Measurements from ENCODE around the gene SMARCA4. TPM values are rescaled to one million over a fixed set of nuclear protein-coding genes. Genes with fewer than 3 reads are reported as not detected.

SMARCA4 gene
- total RNA-seq, 1 donor from 2014 or later = 92.8 TPM

GRCh38 chr19:11010041-11010440, 49.2 kb downstream of the SMARCA4 start:
- DNase-seq (ENCODE audit: low read depth, low spot score) = no peak

GRCh38 chr19:11012507-11012906, 51.7 kb downstream of the SMARCA4 start:
- no peak for DNase-seq (ENCODE audit: low read depth, low spot score)

- DNase-seq (ENCODE audit: low read depth, low spot score) = no peak
Measured at GRCh38 chr19:11013771-11014170, 52.9 kb downstream of the SMARCA4 start.

- DNase-seq (ENCODE audit: low read depth, low spot score) = no peak
Measured at GRCh38 chr19:11014403-11014911, 53.6 kb downstream of the SMARCA4 start.

- no peak for DNase-seq (ENCODE audit: low read depth, low spot score)
Measured at GRCh38 chr19:11016631-11017030, 55.8 kb downstream of the SMARCA4 start.

- no peak for DNase-seq (ENCODE audit: low read depth, low spot score)
Measured at GRCh38 chr19:11017275-11018035, 56.6 kb downstream of the SMARCA4 start.

GRCh38 chr19:11018179-11018578, 57.3 kb downstream of the SMARCA4 start:
- DNase-seq (ENCODE audit: low read depth, low spot score) = no peak

- no peak for DNase-seq (ENCODE audit: low read depth, low spot score)
Measured at GRCh38 chr19:11018763-11019162, 57.9 kb downstream of the SMARCA4 start.

- DNase-seq (ENCODE audit: low read depth, low spot score) = no peak
Measured at GRCh38 chr19:11019262-11019661, 58.4 kb downstream of the SMARCA4 start.

GRCh38 chr19:11019824-11020223, 59.0 kb downstream of the SMARCA4 start:
- no peak for DNase-seq (ENCODE audit: low read depth, low spot score)

GRCh38 chr19:11020423-11020822, 59.6 kb downstream of the SMARCA4 start:
- no peak for DNase-seq (ENCODE audit: low read depth, low spot score)

- DNase-seq (ENCODE audit: low read depth, low spot score) = no peak
Measured at GRCh38 chr19:11020982-11021759, 60.3 kb downstream of the SMARCA4 start.

- no peak for DNase-seq (ENCODE audit: low read depth, low spot score)
Measured at GRCh38 chr19:11021760-11022144, 60.9 kb downstream of the SMARCA4 start.

- no peak for DNase-seq (ENCODE audit: low read depth, low spot score)
Measured at GRCh38 chr19:11023016-11023415, 62.2 kb downstream of the SMARCA4 start.

GRCh38 chr19:11023710-11024109, 62.9 kb downstream of the SMARCA4 start:
- no peak for DNase-seq (ENCODE audit: low read depth, low spot score)

GRCh38 chr19:11024259-11024658, 63.4 kb downstream of the SMARCA4 start:
- DNase-seq (ENCODE audit: low read depth, low spot score) = no peak

- no peak for DNase-seq (ENCODE audit: low read depth, low spot score)
Measured at GRCh38 chr19:11025006-11025405, 64.2 kb downstream of the SMARCA4 start.

GRCh38 chr19:11025445-11025844, 64.6 kb downstream of the SMARCA4 start:
- DNase-seq (ENCODE audit: low read depth, low spot score) = no peak

- no peak for DNase-seq (ENCODE audit: low read depth, low spot score)
Measured at GRCh38 chr19:11025997-11026396, 65.2 kb downstream of the SMARCA4 start.

- DNase-seq (ENCODE audit: low read depth, low spot score) = no peak
Measured at GRCh38 chr19:11027381-11027780, 66.6 kb downstream of the SMARCA4 start.

- DNase-seq (ENCODE audit: low read depth, low spot score) = no peak
Measured at GRCh38 chr19:11028146-11028545, 67.3 kb downstream of the SMARCA4 start.

GRCh38 chr19:11031421-11032070, 70.7 kb downstream of the SMARCA4 start:
- no peak for DNase-seq (ENCODE audit: low read depth, low spot score)

Measured in pulmonary artery endothelial cell (primary cell).